DND-41 (cell line): ENCODE results near the gene RPP25.
A peak's percentile ranks its signal among the peaks of the same experiment; 100 is the strongest.

ENCODE experiments used
- ATAC-seq: fragments of 200-7000 bp; cut with Tn5 transposase; 3 replicates; pipeline ENCODE4 v1.9.1; 2021; ENCODE audit warnings: low read depth; ENCODE audit not compliant: insufficient read depth
- DNase-seq: peaks from one replicate; pipeline ENCODE4 v3.0.0-alpha.2; 2020
- H2AFZ ChIP-seq: 2 replicates; pipeline ENCODE4 v1.6.0; 2012; ENCODE audit warnings: low read depth, low read length
- H3K27ac ChIP-seq: 2 replicates; pipeline ENCODE4 v1.5.1; 2012; ENCODE audit warnings: low read length, inconsistent platforms
- H3K27me3 ChIP-seq: fragments of 200-600 bp; sonication (generic); 2 replicates; pipeline ENCODE4 v1.6.0; 2012; ENCODE audit warnings: low read length, mild to moderate bottlenecking, inconsistent platforms; ENCODE audit not compliant: insufficient read depth, poor library complexity
- H3K36me3 ChIP-seq: 2 replicates; pipeline ENCODE4 v1.5.1; 2012; ENCODE audit warnings: low read length, inconsistent platforms; ENCODE audit not compliant: insufficient read depth
- H3K4me1 ChIP-seq: 2 replicates; pipeline ENCODE4 v1.5.1; 2012; ENCODE audit warnings: mild to moderate bottlenecking, low read length; ENCODE audit not compliant: insufficient read depth
- H3K4me2 ChIP-seq: 2 replicates; pipeline ENCODE4 v1.6.0; 2012; ENCODE audit warnings: mild to moderate bottlenecking, moderate library complexity, low read length, inconsistent platforms; ENCODE audit not compliant: insufficient read depth
- H3K4me3 ChIP-seq, 2 experiments: fragments of 200-600 bp in 1 of 2; shearing (Covaris generic) in 1 of 2; 2 replicates each; pipeline ENCODE4 v1.5.1; 2012 to 2016; ENCODE audit warnings: inconsistent platforms in 2 of 2, low read length in 2 of 2, mild to moderate bottlenecking in 2 of 2, low read depth in 1 of 2, moderate library complexity in 1 of 2
- H3K79me2 ChIP-seq: 2 replicates; pipeline ENCODE4 v1.6.0; 2012; ENCODE audit warnings: low read length, inconsistent platforms; ENCODE audit not compliant: insufficient read depth
- H3K9ac ChIP-seq: 2 replicates; pipeline ENCODE4 v1.6.0; 2012; ENCODE audit warnings: low read depth, mild to moderate bottlenecking, inconsistent platforms, low read length, moderate library complexity
- H3K9me3 ChIP-seq: 2 replicates; pipeline ENCODE4 v1.5.1; 2012; ENCODE audit warnings: low read length, moderate library complexity, mild to moderate bottlenecking, inconsistent platforms; ENCODE audit not compliant: insufficient read depth, severe bottlenecking
- H4K20me1 ChIP-seq: 2 replicates; pipeline ENCODE4 v1.6.0; 2012; ENCODE audit warnings: low read length; ENCODE audit not compliant: insufficient read depth
- EZH2 ChIP-seq: IDR thresholded peaks from 3 replicates; pipeline ENCODE4 v1.6.1; 2012; ENCODE audit warnings: borderline replicate concordance, low read depth, mild to moderate bottlenecking, moderate library complexity, low read length, inconsistent platforms; ENCODE audit not compliant: severe bottlenecking
- TF ChIP-seq, protein P1 (sequence below): IDR thresholded peaks from 2 replicates; pipeline ENCODE4 v1.5.1; 2012; ENCODE audit warnings: borderline replicate concordance, low read length, moderate library complexity, mild to moderate bottlenecking; ENCODE audit not compliant: poor library complexity, severe bottlenecking; ENCODE audit errors: extremely low read depth

The RPP25 gene

DNA sequence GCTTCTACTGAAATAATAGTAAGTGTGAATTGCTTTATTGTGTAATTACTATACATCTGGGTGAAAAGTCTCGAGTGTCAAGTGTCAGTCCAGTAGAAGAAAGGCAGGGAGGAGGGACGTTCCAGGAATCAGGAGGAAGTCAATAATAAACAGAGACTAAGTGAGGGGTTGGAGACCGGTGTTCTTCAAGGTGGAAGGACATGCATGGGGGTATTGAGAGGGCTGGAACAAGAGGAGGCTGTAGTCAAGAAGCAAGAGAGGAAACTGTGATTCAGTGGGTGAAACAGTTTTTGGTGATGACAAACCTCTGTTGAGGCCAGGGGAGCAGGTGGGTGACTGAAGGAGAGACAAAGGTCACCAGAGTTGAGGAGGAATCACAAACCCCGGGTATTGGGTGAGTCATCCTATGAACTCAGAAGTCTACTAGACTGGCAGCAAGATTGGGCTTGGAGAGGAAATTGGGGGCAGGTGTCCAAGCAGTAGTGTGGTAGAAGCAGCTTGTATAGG is 27.2 kb upstream of the RPP25 start:
- no peak for TF ChIP-seq EZH2
- TF ChIP-seq, protein P1, sequence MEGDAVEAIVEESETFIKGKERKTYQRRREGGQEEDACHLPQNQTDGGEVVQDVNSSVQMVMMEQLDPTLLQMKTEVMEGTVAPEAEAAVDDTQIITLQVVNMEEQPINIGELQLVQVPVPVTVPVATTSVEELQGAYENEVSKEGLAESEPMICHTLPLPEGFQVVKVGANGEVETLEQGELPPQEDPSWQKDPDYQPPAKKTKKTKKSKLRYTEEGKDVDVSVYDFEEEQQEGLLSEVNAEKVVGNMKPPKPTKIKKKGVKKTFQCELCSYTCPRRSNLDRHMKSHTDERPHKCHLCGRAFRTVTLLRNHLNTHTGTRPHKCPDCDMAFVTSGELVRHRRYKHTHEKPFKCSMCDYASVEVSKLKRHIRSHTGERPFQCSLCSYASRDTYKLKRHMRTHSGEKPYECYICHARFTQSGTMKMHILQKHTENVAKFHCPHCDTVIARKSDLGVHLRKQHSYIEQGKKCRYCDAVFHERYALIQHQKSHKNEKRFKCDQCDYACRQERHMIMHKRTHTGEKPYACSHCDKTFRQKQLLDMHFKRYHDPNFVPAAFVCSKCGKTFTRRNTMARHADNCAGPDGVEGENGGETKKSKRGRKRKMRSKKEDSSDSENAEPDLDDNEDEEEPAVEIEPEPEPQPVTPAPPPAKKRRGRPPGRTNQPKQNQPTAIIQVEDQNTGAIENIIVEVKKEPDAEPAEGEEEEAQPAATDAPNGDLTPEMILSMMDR, result no peak
- Histone ChIP-seq H3K9me3 (no peaks in the 10 kb centered on the region), H3K9ac (no peak overlapping the region), H3K27me3 (no peaks in the 10 kb centered on the region), H3K27ac (no peak overlapping the region), H3K79me2 (no peaks in the 10 kb centered on the region), H4K20me1 (no peaks in the 10 kb centered on the region), H2AFZ (no peak overlapping the region), H3K4me2 (no peak overlapping the region), H3K36me3 (no peaks in the 10 kb centered on the region), H3K4me3 (no peak overlapping the region), H3K4me1 (no peaks in the 10 kb centered on the region)
- DNase-seq, result no peak
- no peak for ATAC-seq

DNA sequence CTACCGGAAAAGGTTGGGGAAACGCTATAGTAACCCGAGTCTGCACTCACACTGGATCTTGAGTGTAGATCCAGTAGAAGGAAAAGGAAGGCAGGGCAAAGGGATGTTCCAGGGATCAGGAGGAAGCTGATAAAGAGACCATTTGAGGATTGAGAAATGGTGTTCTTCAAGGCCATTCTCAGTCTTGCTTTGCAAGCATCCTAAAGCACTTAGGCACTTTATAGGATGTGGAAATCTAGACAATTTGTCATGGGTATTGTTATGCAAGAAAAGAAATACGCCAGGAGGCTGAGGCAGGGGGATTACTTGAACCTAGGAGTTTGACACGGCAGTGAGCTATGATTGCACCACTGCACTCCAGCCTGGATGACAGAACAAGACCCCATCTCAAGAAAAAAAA is 25.6 kb upstream of the RPP25 start:
- no peak overlapping the region for H3K4me2 ChIP-seq
- H3K9me3 ChIP-seq, result no peaks in the 10 kb centered on the region
- no peaks in the 10 kb centered on the region for H3K36me3 ChIP-seq
- H3K27ac ChIP-seq, result no peak overlapping the region
- no peak for DNase-seq
- TF ChIP-seq, protein P1, result no peak
- H3K4me1 ChIP-seq, result no peaks in the 10 kb centered on the region
- H4K20me1 ChIP-seq, result no peaks in the 10 kb centered on the region
- H3K9ac ChIP-seq, result no peak overlapping the region
- ATAC-seq, result no peak
- H3K4me3 ChIP-seq, result no peak overlapping the region
- H3K27me3 ChIP-seq, result no peaks in the 10 kb centered on the region
- no peak overlapping the region for H2AFZ ChIP-seq
- no peaks in the 10 kb centered on the region for H3K79me2 ChIP-seq

DNA sequence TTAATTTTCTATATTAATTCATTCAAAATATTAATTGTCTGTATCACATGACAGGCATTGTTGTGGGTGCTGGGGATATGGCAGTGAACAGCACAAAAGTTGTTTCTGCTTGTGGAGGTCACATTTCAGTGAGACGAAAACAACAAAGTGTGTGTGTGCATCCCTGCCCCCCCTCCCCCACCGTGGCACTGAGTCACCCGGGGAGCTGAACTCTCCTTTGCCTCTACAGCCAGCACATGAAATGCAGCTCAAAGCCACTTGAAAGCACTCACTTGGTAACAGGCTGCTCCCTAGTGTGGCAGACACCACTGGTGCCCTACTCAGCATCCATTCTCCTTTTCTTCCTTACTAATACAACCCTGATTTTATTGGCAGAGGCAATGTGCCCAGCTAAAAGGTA is 21.9 kb upstream of the RPP25 start:
- ATAC-seq (peak; percentile 45; the same call in 1 of the 3 replicates), DNase-seq (peak; percentile 21)
- no peak overlapping the region for H3K27ac ChIP-seq
- no peak overlapping the region for H3K4me3 ChIP-seq
- no peaks in the 10 kb centered on the region for H3K79me2 ChIP-seq
- H3K36me3 ChIP-seq, result no peaks in the 10 kb centered on the region
- no peaks in the 10 kb centered on the region for H3K9me3 ChIP-seq
- H2AFZ ChIP-seq, result no peak overlapping the region
- no peak overlapping the region for H3K9ac ChIP-seq
- no peak for TF ChIP-seq EZH2
- TF ChIP-seq, protein P1, result no peak
- H3K27me3 ChIP-seq, result no peaks in the 10 kb centered on the region
- no peaks in the 10 kb centered on the region for H4K20me1 ChIP-seq
- H3K4me2 ChIP-seq, result no peak overlapping the region
- no peaks in the 10 kb centered on the region for H3K4me1 ChIP-seq

DNA sequence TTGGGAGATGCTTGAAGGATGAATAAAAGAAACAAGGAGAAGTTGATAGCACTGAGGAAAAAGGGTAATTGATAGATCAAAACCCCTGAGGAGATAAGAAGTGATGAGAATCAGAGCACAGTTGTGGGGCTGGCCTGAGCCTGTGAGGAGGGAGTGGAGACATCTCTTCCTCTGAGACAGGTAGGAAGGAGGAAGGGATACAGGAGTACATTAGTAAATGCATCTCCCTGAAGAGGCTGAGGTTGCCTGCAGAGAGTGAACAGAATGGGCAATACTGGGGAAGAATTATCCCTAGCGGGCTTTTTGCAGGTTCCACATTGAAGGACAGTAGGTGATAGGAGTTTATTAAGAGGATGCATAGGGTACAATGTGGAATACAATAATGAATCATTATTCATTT is 21.5 kb upstream of the RPP25 start:
- no peak for DNase-seq
- Histone ChIP-seq H3K27ac (no peak overlapping the region), H3K4me1 (no peaks in the 10 kb centered on the region), H3K4me3 (no peak overlapping the region), H3K4me2 (no peak overlapping the region), H3K79me2 (no peaks in the 10 kb centered on the region), H3K36me3 (no peaks in the 10 kb centered on the region), H3K9ac (no peak overlapping the region), H3K9me3 (no peaks in the 10 kb centered on the region), H3K27me3 (no peaks in the 10 kb centered on the region), H4K20me1 (no peaks in the 10 kb centered on the region), H2AFZ (no peak overlapping the region)
- TF ChIP-seq EZH2, result no peak
- TF ChIP-seq, protein P1, result no peak
- no peak for ATAC-seq
